ENCODE results near the gene CALCR. TPM values are rescaled to one million over a fixed set of nuclear protein-coding genes. Genes with fewer than 3 reads are reported as not detected.

Gene CALCR
- total RNA-seq, 1 donor from 2014 or later: not detected

- no peak overlapping the region for H3K27ac Mint-ChIP-seq
- no peak overlapping the region for H3K4me3 Mint-ChIP-seq (ENCODE audit: low read depth)
- no peaks in the 10 kb centered on the region for H3K4me1 Mint-ChIP-seq (ENCODE audit: low read depth)
- H3K36me3 Mint-ChIP-seq (ENCODE audit: low read depth): no peaks in the 10 kb centered on the region
- intact Hi-C loops (cut with micrococcal nuclease): no loop called here
- H3K27me3 Mint-ChIP-seq (ENCODE audit: low read depth): peaks cover 28% of the 10 kb centered on the region
- no peak for DNase-seq (ENCODE audit: low spot score)
- no peaks in the 10 kb centered on the region for H3K9me3 Mint-ChIP-seq
Observed at GRCh38 chr7:93579431-93579830, 4.9 kb upstream of the CALCR start.

GRCh38 chr7:93578762-93579161 is 4.2 kb upstream of the CALCR start:
- Mint-ChIP-seq H3K4me3 (ENCODE audit: low read depth) (no peak overlapping the region), H3K27me3 (ENCODE audit: low read depth) (peaks cover 34% of the 10 kb centered on the region), H3K9me3 (no peaks in the 10 kb centered on the region), H3K27ac (no peak overlapping the region), H3K36me3 (ENCODE audit: low read depth) (no peaks in the 10 kb centered on the region), H3K4me1 (ENCODE audit: low read depth) (no peaks in the 10 kb centered on the region)
- intact Hi-C loops (cut with micrococcal nuclease): no loop called here
- DNase-seq (ENCODE audit: low spot score): no peak

GRCh38 chr7:93575555-93576399 is 1.3 kb upstream of the CALCR start:
- Mint-ChIP-seq H3K9me3 (no peaks in the 10 kb centered on the region), H3K27me3 (ENCODE audit: low read depth) (peaks cover 45% of the 10 kb centered on the region), H3K4me1 (ENCODE audit: low read depth) (no peaks in the 10 kb centered on the region), H3K36me3 (ENCODE audit: low read depth) (no peaks in the 10 kb centered on the region), H3K4me3 (ENCODE audit: low read depth) (no peak overlapping the region), H3K27ac (no peak overlapping the region)
- DNase-seq (ENCODE audit: low spot score): no peak
- intact Hi-C loops (cut with micrococcal nuclease): no loop called here

- H3K9me3 Mint-ChIP-seq: no peaks in the 10 kb centered on the region
- H3K27me3 Mint-ChIP-seq (ENCODE audit: low read depth): peaks cover 45% of the 10 kb centered on the region
- DNase-seq (ENCODE audit: low spot score): no peak
- H3K27ac Mint-ChIP-seq: no peak overlapping the region
- intact Hi-C loops (cut with micrococcal nuclease): no loop called here
- H3K36me3 Mint-ChIP-seq (ENCODE audit: low read depth): no peaks in the 10 kb centered on the region
- no peaks in the 10 kb centered on the region for H3K4me1 Mint-ChIP-seq (ENCODE audit: low read depth)
- H3K4me3 Mint-ChIP-seq (ENCODE audit: low read depth): no peak overlapping the region
Observed at GRCh38 chr7:93574269-93574645, 267 bp downstream of the CALCR start.

- H3K4me1 Mint-ChIP-seq (ENCODE audit: low read depth): no peaks in the 10 kb centered on the region
- peaks cover 15% of the 10 kb centered on the region for H3K27me3 Mint-ChIP-seq (ENCODE audit: low read depth)
- H3K9me3 Mint-ChIP-seq: no peaks in the 10 kb centered on the region
- no peak for DNase-seq (ENCODE audit: low spot score)
- no peaks in the 10 kb centered on the region for H3K36me3 Mint-ChIP-seq (ENCODE audit: low read depth)
- H3K4me3 Mint-ChIP-seq (ENCODE audit: low read depth): no peak overlapping the region
- H3K27ac Mint-ChIP-seq: no peak overlapping the region
- intact Hi-C loops (cut with micrococcal nuclease): no loop called here
Observed at GRCh38 chr7:93569189-93569588, 5.3 kb downstream of the CALCR start.

GRCh38 chr7:93566876-93567275 is 7.6 kb downstream of the CALCR start:
- Mint-ChIP-seq H3K9me3 (no peaks in the 10 kb centered on the region), H3K4me3 (ENCODE audit: low read depth) (no peak overlapping the region), H3K4me1 (ENCODE audit: low read depth) (no peaks in the 10 kb centered on the region), H3K27ac (no peak overlapping the region), H3K27me3 (ENCODE audit: low read depth) (peaks cover 1% of the 10 kb centered on the region), H3K36me3 (ENCODE audit: low read depth) (no peaks in the 10 kb centered on the region)
- intact Hi-C loops (cut with micrococcal nuclease): no loop called here
- DNase-seq (ENCODE audit: low spot score): no peak

- Mint-ChIP-seq H3K27ac (no peak overlapping the region), H3K9me3 (no peaks in the 10 kb centered on the region), H3K4me1 (ENCODE audit: low read depth) (no peaks in the 10 kb centered on the region), H3K4me3 (ENCODE audit: low read depth) (no peak overlapping the region), H3K36me3 (ENCODE audit: low read depth) (no peaks in the 10 kb centered on the region), H3K27me3 (ENCODE audit: low read depth) (no peaks in the 10 kb centered on the region)
- no peak for DNase-seq (ENCODE audit: low spot score)
- intact Hi-C loops (cut with micrococcal nuclease): no loop called here
Observed at GRCh38 chr7:93563584-93563983, 10.9 kb downstream of the CALCR start.

- intact Hi-C loops (cut with micrococcal nuclease): no loop called here
- Mint-ChIP-seq H3K9me3 (no peaks in the 10 kb centered on the region), H3K27ac (no peak overlapping the region), H3K4me1 (ENCODE audit: low read depth) (no peaks in the 10 kb centered on the region), H3K36me3 (ENCODE audit: low read depth) (no peaks in the 10 kb centered on the region), H3K27me3 (ENCODE audit: low read depth) (no peaks in the 10 kb centered on the region), H3K4me3 (ENCODE audit: low read depth) (no peak overlapping the region)
- no peak for DNase-seq (ENCODE audit: low spot score)
Observed at GRCh38 chr7:93562936-93563335, 11.6 kb downstream of the CALCR start.

- no peak for DNase-seq (ENCODE audit: low spot score)
- H3K4me1 Mint-ChIP-seq (ENCODE audit: low read depth): no peaks in the 10 kb centered on the region
- no peak overlapping the region for H3K27ac Mint-ChIP-seq
- intact Hi-C loops (cut with micrococcal nuclease): no loop called here
- no peaks in the 10 kb centered on the region for H3K27me3 Mint-ChIP-seq (ENCODE audit: low read depth)
- H3K9me3 Mint-ChIP-seq: no peaks in the 10 kb centered on the region
- no peak overlapping the region for H3K4me3 Mint-ChIP-seq (ENCODE audit: low read depth)
- H3K36me3 Mint-ChIP-seq (ENCODE audit: low read depth): no peaks in the 10 kb centered on the region
Observed at GRCh38 chr7:93562106-93562505, 12.4 kb downstream of the CALCR start.

GRCh38 chr7:93559639-93560491 is 14.7 kb downstream of the CALCR start:
- no peak for DNase-seq (ENCODE audit: low spot score)
- Mint-ChIP-seq H3K4me3 (ENCODE audit: low read depth) (no peak overlapping the region), H3K9me3 (no peaks in the 10 kb centered on the region), H3K27ac (no peak overlapping the region), H3K36me3 (ENCODE audit: low read depth) (no peaks in the 10 kb centered on the region), H3K4me1 (ENCODE audit: low read depth) (no peaks in the 10 kb centered on the region), H3K27me3 (ENCODE audit: low read depth) (no peaks in the 10 kb centered on the region)
- intact Hi-C loops (cut with micrococcal nuclease): no loop called here

- H3K27ac Mint-ChIP-seq: no peak overlapping the region
- H3K9me3 Mint-ChIP-seq: no peaks in the 10 kb centered on the region
- H3K36me3 Mint-ChIP-seq (ENCODE audit: low read depth): no peaks in the 10 kb centered on the region
- no peak for DNase-seq (ENCODE audit: low spot score)
- no peaks in the 10 kb centered on the region for H3K27me3 Mint-ChIP-seq (ENCODE audit: low read depth)
- no peaks in the 10 kb centered on the region for H3K4me1 Mint-ChIP-seq (ENCODE audit: low read depth)
- intact Hi-C loops (cut with micrococcal nuclease): no loop called here
- no peak overlapping the region for H3K4me3 Mint-ChIP-seq (ENCODE audit: low read depth)
Observed at GRCh38 chr7:93558705-93559614, 15.6 kb downstream of the CALCR start.

- Mint-ChIP-seq H3K27me3 (ENCODE audit: low read depth) (no peaks in the 10 kb centered on the region), H3K9me3 (no peaks in the 10 kb centered on the region), H3K36me3 (ENCODE audit: low read depth) (no peaks in the 10 kb centered on the region), H3K4me1 (ENCODE audit: low read depth) (no peaks in the 10 kb centered on the region), H3K27ac (no peak overlapping the region), H3K4me3 (ENCODE audit: low read depth) (no peak overlapping the region)
- intact Hi-C loops (cut with micrococcal nuclease): loop anchor here (1.0 kb wide), 1 partner anchor 307 kb away; no protein-coding TSS in a partner anchor
- DNase-seq (ENCODE audit: low spot score): no peak
Observed at GRCh38 chr7:93551931-93552330, 22.6 kb downstream of the CALCR start.

Data from activated T-helper 2 cell treated with anti-CD3 and anti-CD28 coated beads, Interferon-gamma antibody, Interleukin-2, Interleukin-4, amounts not matched to agents 10 μg/mL and 5 μg/mL and 100 μg/mL, durations not matched to agents 14 hours and 24 hours and 36 hours (primary cell).